ENCODE results near the gene NHEJ1. TPM values are rescaled to one million over a fixed set of nuclear protein-coding genes. Genes with fewer than 3 reads are reported as not detected.

The NHEJ1 gene
- polyA plus RNA-seq, 3 donors: 12.6 to 20.9 (median 20.3) TPM

DNA sequence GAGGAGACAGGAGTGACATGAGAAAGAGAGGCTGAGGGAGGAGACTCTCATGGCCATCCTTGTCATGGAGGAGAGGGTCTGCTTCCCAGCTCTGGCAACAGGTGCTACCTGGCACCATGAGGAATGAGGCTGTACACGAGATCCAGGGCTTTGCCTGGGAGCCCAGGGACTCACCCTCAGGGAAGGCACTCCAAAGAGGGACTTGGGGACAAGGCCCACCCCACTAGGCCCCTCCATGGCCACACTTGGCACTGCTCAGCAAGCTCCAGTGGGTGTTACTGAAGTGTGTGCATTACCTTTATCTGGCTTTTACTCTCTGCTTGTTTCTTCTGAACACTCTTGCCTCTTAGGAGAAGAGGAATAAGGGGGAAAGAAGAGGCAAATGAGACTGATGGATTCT, 122.0 kb downstream of the NHEJ1 start:
- no peak for DNase-seq
- intact Hi-C loops (cut with micrococcal nuclease): no loop called here
- no peak overlapping the region for H3K9ac ChIP-seq (ENCODE audit: insufficient read depth, low read length, poor library complexity, severe bottlenecking)

GRCh38 chr2:219037783-219038499, 122.7 kb downstream of the NHEJ1 start:
- no peaks in the 10 kb centered on the region for H4K20me1 ChIP-seq (ENCODE audit: insufficient read depth, low read length)
- DNase-seq: no peak
- WGBS (ENCODE audit: insufficient coverage): 70% methylated on average over 6 of the region's 8 CpGs

More for the DNA sequence above, 122.0 kb downstream of the NHEJ1 start:
- H3K27me3 ChIP-seq (ENCODE audit: control insufficient read depth in 2 of 2, insufficient read depth in 2 of 2, low read length in 2 of 2): peaks cover 33 to 64% of the 10 kb centered on the region in 2 donors
- peaks cover 0 to 3% (median 0%) of the 10 kb centered on the region in 7 donors for H3K9me3 Mint-ChIP-seq
- no peaks in the 10 kb centered on the region for H3K36me3 Mint-ChIP-seq
- no peak overlapping the region for H3K4me3 ChIP-seq (replicated peaks in 1 of 3; ENCODE audit: low read depth in 2 of 3, low read length in 3 of 3)
- WGBS (ENCODE audit: insufficient coverage): no CpG with 5 or more reads among the region's 1 CpG
- no peak for TF ChIP-seq CTCF (IDR thresholded peaks at IDR 0.05)
- no peaks in the 10 kb centered on the region for H3K79me2 ChIP-seq (ENCODE audit: insufficient read depth, low read length)
- no peak overlapping the region for H3K27ac Mint-ChIP-seq
- no peaks in the 10 kb centered on the region for H3K36me3 ChIP-seq (replicated peaks in 1 of 2; ENCODE audit: control insufficient read depth in 1 of 2, insufficient read depth in 2 of 2, low read length in 2 of 2)
- no peak overlapping the region for H3K27ac ChIP-seq (ENCODE audit: low read depth in 1 of 2, low read length in 2 of 2)
- H3K9me3 ChIP-seq (replicated peaks in 1 of 2; ENCODE audit: control insufficient read depth in 1 of 2, insufficient read depth in 1 of 2, low read length in 2 of 2): no peaks in the 10 kb centered on the region
- no peak overlapping the region for H2AFZ ChIP-seq (ENCODE audit: insufficient read depth, low read depth, low read length, poor library complexity, severe bottlenecking)
- H3K4me2 ChIP-seq (replicated peaks; ENCODE audit: extremely low read depth, low read length, poor library complexity, severe bottlenecking): no peak overlapping the region
- peaks cover 6% of the 10 kb centered on the region for H3K4me1 Mint-ChIP-seq
- no peaks in the 10 kb centered on the region for H4K20me1 ChIP-seq (ENCODE audit: insufficient read depth, low read length)
- no peak overlapping the region for H3K4me3 Mint-ChIP-seq
- peaks cover 58 to 78% (median 61%) of the 10 kb centered on the region in 3 donors for H3K27me3 Mint-ChIP-seq (ENCODE audit: low read depth in 3 of 3)
- no peaks in the 10 kb centered on the region for H3K4me1 ChIP-seq (ENCODE audit: control insufficient read depth in 1 of 2, insufficient read depth in 2 of 2, low read length in 2 of 2)

More at GRCh38 chr2:219037783-219038499, 122.7 kb downstream of the NHEJ1 start:
- H3K27ac ChIP-seq (ENCODE audit: low read depth in 1 of 2, low read length in 2 of 2): no peak overlapping the region
- Mint-ChIP-seq H3K36me3 (no peaks in the 10 kb centered on the region), H3K4me3 (no peak overlapping the region), H3K9me3 (peaks cover 0 to 3% (median 0%) of the 10 kb centered on the region in 7 donors), H3K27me3 (ENCODE audit: low read depth in 3 of 3) (peaks cover 58 to 81% (median 61%) of the 10 kb centered on the region in 3 donors), H3K4me1 (peaks cover 6% of the 10 kb centered on the region), H3K27ac (no peak overlapping the region)
- TF ChIP-seq CTCF (IDR thresholded peaks at IDR 0.05): no peak
- H2AFZ ChIP-seq (ENCODE audit: insufficient read depth, low read depth, low read length, poor library complexity, severe bottlenecking): no peak overlapping the region
- H3K4me1 ChIP-seq (ENCODE audit: control insufficient read depth in 1 of 2, insufficient read depth in 2 of 2, low read length in 2 of 2): no peaks in the 10 kb centered on the region
- H3K9ac ChIP-seq (ENCODE audit: insufficient read depth, low read length, poor library complexity, severe bottlenecking): no peak overlapping the region
- no peaks in the 10 kb centered on the region for H3K79me2 ChIP-seq (ENCODE audit: insufficient read depth, low read length)
- no peaks in the 10 kb centered on the region for H3K36me3 ChIP-seq (replicated peaks in 1 of 2; ENCODE audit: control insufficient read depth in 1 of 2, insufficient read depth in 2 of 2, low read length in 2 of 2)
- peaks cover 33 to 67% of the 10 kb centered on the region in 2 donors for H3K27me3 ChIP-seq (ENCODE audit: control insufficient read depth in 2 of 2, insufficient read depth in 2 of 2, low read length in 2 of 2)
- no peak overlapping the region for H3K4me3 ChIP-seq (replicated peaks in 1 of 3; ENCODE audit: low read depth in 2 of 3, low read length in 3 of 3)
- H3K4me2 ChIP-seq (replicated peaks; ENCODE audit: extremely low read depth, low read length, poor library complexity, severe bottlenecking): no peak overlapping the region
- intact Hi-C loops (cut with micrococcal nuclease): no loop called here
- H3K9me3 ChIP-seq (replicated peaks in 1 of 2; ENCODE audit: control insufficient read depth in 1 of 2, insufficient read depth in 1 of 2, low read length in 2 of 2): no peaks in the 10 kb centered on the region
